ENCODE data around the gene RNASE1.

- no peak for TF ChIP-seq CTCF (IDR thresholded peaks at IDR 0.05)
- no peak for TF ChIP-seq EP300 (IDR thresholded peaks at IDR 0.05)
- TF ChIP-seq POLR2A (IDR thresholded peaks at IDR 0.05) = no peak
Observed at GRCh38 chr14:20790464-20791116, 12.1 kb downstream of the RNASE1 start.
